Erythroblast (primary cell): ENCODE measurements around the gene TRIM16.
"Not testable (repeated sequence)": the region's sequence is repeated elsewhere in the genome, so short reads cannot be mapped to it uniquely, and the experiment has no call there.

Source experiments
- GATA1 ChIP-seq: IDR thresholded peaks from 2 replicates; pipeline ENCODE4 v1.6.1; 2011; ENCODE audit warnings: low read depth, mild to moderate bottlenecking, control low read depth, low read length, moderate library complexity
- POLR2A ChIP-seq: IDR thresholded peaks from 2 replicates; pipeline ENCODE4 v1.6.1; 2011; ENCODE audit warnings: mild to moderate bottlenecking, low read length

- not testable (repeated sequence) for TF ChIP-seq POLR2A, GATA1
Observed at GRCh38 chr17:15615850-15616249, 68.3 kb downstream of the TRIM16 start.
